K562 (cell line): Measurements from ENCODE around the gene TCAP. TPM values are rescaled to one million over a fixed set of nuclear protein-coding genes. Genes with fewer than 3 reads are reported as not detected.
A peak's percentile ranks its signal among the peaks of the same experiment; 100 is the strongest.

Source experiments
- ATAC-seq: fragments of 200-7000 bp; cut with Tn5 transposase; 3 replicates; pipeline ENCODE4 v1.9.1; 2020; ENCODE audit warnings: moderate library complexity
- BruUV-seq: library from RNA; stranded (reverse); fragments of 400-500 nt; replicated peaks from 2 replicates; lab custom pipeline; 2021; lab: Mats Ljungman, UMichigan
- CTCF ChIA-PET: fragments of 300-600 bp; formaldehyde crosslinking; extraction: SDS; loops from one replicate; lab custom pipeline; 2021; ENCODE audit warnings: low intra/inter-chr PET ratio; lab: Yijun Ruan, JAX
- POLR2A ChIA-PET: fragments of 300-600, 350-650 bp; sonication (Branson Sonifier 250); formaldehyde crosslinking; extraction: SDS; loops from one replicate; lab custom pipeline; 2021; ENCODE audit warnings: antibody characterized with exemption, inconsistent platforms; lab: Yijun Ruan, JAX
- DNase-seq, 4 experiments: peaks; one replicate each; pipeline versions ENCODE4 v3.0.0 to v3.0.0-alpha.2; 2011 to 2018; ENCODE audit warnings: low spot score in 3 of 4, mixed read lengths in 3 of 4; ENCODE audit errors: extremely low read depth in 1 of 4
- FAIRE-seq: peaks from 2 replicates; lab custom pipeline; 2011; peaks lifted over from hg19 to GRCh38; lab: Jason Lieb, UNC
- H2AFZ ChIP-seq: 2 replicates; pipeline ENCODE4 v1.6.0; 2011; ENCODE audit warnings: low read depth, low read length, control low read depth, inconsistent platforms
- H3K27ac ChIP-seq: fragments of 200-600 bp; 3 replicates; pipeline ENCODE4 v1.8.0; 2011; ENCODE audit warnings: low read depth, mild to moderate bottlenecking, control low read depth, inconsistent platforms, low read length, moderate library complexity, mixed read lengths; ENCODE audit errors: extremely low read depth
- H3K27me3 ChIP-seq, 2 experiments: fragments of 300-600 bp in 1 of 2; 2 replicates in 1 of 2; 3 replicates in 1 of 2; pipeline versions ENCODE4 v1.6.0 to v1.8.0; 2011; ENCODE audit warnings: inconsistent platforms in 2 of 2, low read length in 2 of 2, mild to moderate bottlenecking in 1 of 2, mixed read lengths in 1 of 2, moderate library complexity in 1 of 2; ENCODE audit not compliant: control insufficient read depth in 2 of 2, insufficient read depth in 2 of 2
- H3K36me3 ChIP-seq: fragments of 300-600 bp; 3 replicates; pipeline ENCODE4 v1.8.0; 2011; ENCODE audit warnings: mild to moderate bottlenecking, low read length, inconsistent platforms; ENCODE audit not compliant: control insufficient read depth, insufficient read depth
- H3K4me1 ChIP-seq, 2 experiments: fragments of 200-600 bp in 1 of 2; replicated peaks in 1 of 2; 2 replicates in 1 of 2; 3 replicates in 1 of 2; pipeline versions ENCODE4 v1.5.1 to v1.8.0; 2011; ENCODE audit warnings: inconsistent platforms in 2 of 2, low read length in 2 of 2, mild to moderate bottlenecking in 1 of 2, mixed read lengths in 1 of 2, moderate library complexity in 1 of 2; ENCODE audit not compliant: control insufficient read depth in 2 of 2, insufficient read depth in 2 of 2
- H3K4me2 ChIP-seq: 2 replicates; pipeline ENCODE4 v1.6.1; 2011; ENCODE audit warnings: low read length, control low read depth, inconsistent platforms, mixed read lengths; ENCODE audit not compliant: insufficient read depth
- H3K4me3 ChIP-seq: fragments of 200-600 bp; sonication (generic), shearing (Covaris generic); 2 replicates; pipeline ENCODE4 v1.5.1; 2016; ENCODE audit warnings: control low read depth, inconsistent platforms
- H3K79me2 ChIP-seq: fragments of 200-600 bp; 3 replicates; pipeline ENCODE4 v1.8.0; 2011; ENCODE audit warnings: low read length, inconsistent platforms; ENCODE audit not compliant: control insufficient read depth, insufficient read depth
- H3K9ac ChIP-seq, 2 experiments: 2 replicates each; pipeline versions ENCODE4 v1.6.0 to v1.6.1; 2011; ENCODE audit warnings: low read depth in 2 of 2, low read length in 2 of 2, control low read depth in 1 of 2, inconsistent platforms in 1 of 2, mild to moderate bottlenecking in 1 of 2, mixed read lengths in 1 of 2; ENCODE audit not compliant: insufficient read depth in 1 of 2
- H3K9me1 ChIP-seq: one replicate; pipeline ENCODE4 v1.6.0; 2011; ENCODE audit warnings: inconsistent platforms, mild to moderate bottlenecking, low read length, moderate library complexity; ENCODE audit not compliant: control insufficient read depth, insufficient read depth
- H3K9me3 ChIP-seq: replicated peaks from 2 replicates; pipeline ENCODE4 v1.5.1; 2011; ENCODE audit warnings: low read depth, low read length, inconsistent platforms; ENCODE audit not compliant: control insufficient read depth, insufficient read depth
- H4K20me1 ChIP-seq: replicated peaks from 2 replicates; pipeline ENCODE4 v1.6.1; 2011; ENCODE audit warnings: low read length, inconsistent platforms, mixed read lengths; ENCODE audit not compliant: control insufficient read depth, insufficient read depth
- ADNP ChIP-seq: fragments of 200-800 bp; sonication (Bioruptor generic); IDR thresholded peaks from 2 replicates; pipeline ENCODE4 v1.6.1; 2016; ENCODE audit warnings: missing genetic modification characterization, missing compliant biosample characterization
- BHLHE40 ChIP-seq: IDR thresholded peaks from 2 replicates; pipeline ENCODE4 v1.6.1; 2011; ENCODE audit warnings: low read length, improper control_type of control experiment
- CBX2 ChIP-seq: fragments of 200-600 bp; sonication (generic); IDR thresholded peaks from one replicate; pipeline ENCODE4 v1.6.1; 2012; ENCODE audit warnings: mild to moderate bottlenecking, low read length, inconsistent platforms; ENCODE audit not compliant: insufficient read depth, poor library complexity, severe bottlenecking
- CEBPB ChIP-seq: fragments of 450-650 bp; IDR thresholded peaks from 2 replicates; pipeline ENCODE4 v1.6.1; 2016; ENCODE audit warnings: missing genetic modification characterization, missing compliant biosample characterization
- ERF ChIP-seq: fragments of 450-650 bp; formaldehyde crosslinking; IDR thresholded peaks from 2 replicates; pipeline ENCODE4 v1.4.0; 2020; ENCODE audit warnings: mild to moderate bottlenecking, mixed read lengths
- GATAD2B ChIP-seq: fragments of 450-650 bp; IDR thresholded peaks from 2 replicates; pipeline ENCODE4 v1.6.1; 2017; ENCODE audit warnings: mild to moderate bottlenecking, borderline replicate concordance
- HDAC1 ChIP-seq, 2 experiments: fragments of 450-650 bp; IDR thresholded peaks; 2 replicates each; pipeline ENCODE4 v1.6.1; 2016 to 2017; ENCODE audit warnings: inconsistent platforms in 1 of 2, mild to moderate bottlenecking in 1 of 2, moderate library complexity in 1 of 2
- LCOR ChIP-seq: sonication (generic); formaldehyde crosslinking; IDR thresholded peaks from 2 replicates; pipeline ENCODE4 v1.8.0; 2022; ENCODE audit warnings: mild to moderate bottlenecking, missing genetic modification reagents
- NCOA1 ChIP-seq: fragments of 450-650 bp; IDR thresholded peaks from 2 replicates; pipeline ENCODE4 v1.6.1; 2016; ENCODE audit warnings: low read depth
- NEUROD1 ChIP-seq: fragments of 150-350 bp; IDR thresholded peaks from 2 replicates; pipeline ENCODE4 v1.6.1; 2014; ENCODE audit warnings: borderline replicate concordance, low read length, low read depth; ENCODE audit not compliant: partially characterized antibody
- PHTF2 ChIP-seq: fragments of 250-450 bp; sonication (Bioruptor Pico); IDR thresholded peaks from 2 replicates; pipeline ENCODE4 v1.5.0; 2021; ENCODE audit warnings: mild to moderate bottlenecking
- PRPF4 ChIP-seq: fragments of 200-400 bp; formaldehyde crosslinking; IDR thresholded peaks from one replicate; pipeline ENCODE4 v1.6.1; 2017; ENCODE audit warnings: low read length, low read depth, mild to moderate bottlenecking; ENCODE audit not compliant: insufficient read depth, poor library complexity, severe bottlenecking
- TCF7 ChIP-seq: sonication (generic); IDR thresholded peaks from 2 replicates; pipeline ENCODE4 v1.6.1; 2016; ENCODE audit warnings: antibody characterized with exemption, borderline replicate concordance
- WGBS: fragments of 100-300 bp; shearing (Covaris generic); methylation state at CpG from one replicate; pipeline ENCODE4 v1.1.6; 2016; ENCODE audit warnings: low coverage, mixed read lengths; ENCODE audit not compliant: insufficient coverage; ENCODE audit errors: missing lambda C conversion rate; 5-methylcytosine and 5-hydroxymethylcytosine counted together
- in situ Hi-C: fragments of 300-500 bp; cut with MboI; formaldehyde crosslinking; loops from 4 replicates; pipeline ENCODE4 v1.15.0; 2018; ENCODE audit warnings: inconsistent platforms, mixed read lengths
- intact Hi-C: fragments of 100-400 bp; cut with micrococcal nuclease; formaldehyde crosslinking; loops from 2 replicates; pipeline ENCODE4 v1.14.2; 2022
- polyA plus RNA-seq, 8 experiments: library from polyadenylated mRNA; depleted of rRNA in 4 of 8; stranded (reverse) in 5 of 8; unstranded in 3 of 8; fragments of >200 nt; fragmentation: Nextera tagmentation in 2 of 8; fragmentation: Illumina TruSeq in 1 of 8; extraction: Ambion mirVana in 2 of 8; extraction: Trizol in 1 of 8; gene quantifications; 2 replicates each; pipeline versions ENCODE4 v1.2.1 to v1.2.3, GENCODE V29; 2011 to 2014; ENCODE audit warnings: inconsistent platforms in 1 of 8, missing spikeins in 1 of 8
- total RNA-seq, 7 experiments: library from RNA; depleted of rRNA in 6 of 7; stranded (reverse); fragments of >200 nt in 6 of 7; fragmentation: Illumina TruSeq in 2 of 7; extraction: Trizol in 2 of 7; gene quantifications; 2 replicates each; pipeline versions ENCODE4 v1.2.1 to v1.2.3, GENCODE V29; 2011 to 2021; ENCODE audit warnings: low replicate concordance in 1 of 7
- TF ChIP-seq, protein P1 (sequence below): sonication (generic); formaldehyde crosslinking; IDR thresholded peaks from 2 replicates; pipeline ENCODE4 v1.8.0; 2022; ENCODE audit warnings: mild to moderate bottlenecking, missing genetic modification reagents
- TF ChIP-seq, protein P2 (sequence below): sonication (generic); formaldehyde crosslinking; IDR thresholded peaks from 2 replicates; pipeline ENCODE4 v1.8.0; 2022; ENCODE audit warnings: mild to moderate bottlenecking, missing genetic modification reagents
- TF ChIP-seq, protein P3 (sequence below): sonication (generic); formaldehyde crosslinking; IDR thresholded peaks from 2 replicates; pipeline ENCODE4 v1.8.0; 2022; ENCODE audit warnings: missing genetic modification reagents, mild to moderate bottlenecking, borderline replicate concordance
- TF ChIP-seq, protein P4 (sequence below): sonication (generic); formaldehyde crosslinking; IDR thresholded peaks from 2 replicates; pipeline ENCODE4 v1.8.0; 2022; ENCODE audit warnings: missing genetic modification reagents, mild to moderate bottlenecking, borderline replicate concordance

The TCAP gene
- total and polyA plus RNA-seq, 9 of the 15 experiments (the other 6 are each of a cell fraction or from before 2014, with no cell fraction given) = 0.33 to 1.4 (median 0.82) TPM; not detected in 2

DNA sequence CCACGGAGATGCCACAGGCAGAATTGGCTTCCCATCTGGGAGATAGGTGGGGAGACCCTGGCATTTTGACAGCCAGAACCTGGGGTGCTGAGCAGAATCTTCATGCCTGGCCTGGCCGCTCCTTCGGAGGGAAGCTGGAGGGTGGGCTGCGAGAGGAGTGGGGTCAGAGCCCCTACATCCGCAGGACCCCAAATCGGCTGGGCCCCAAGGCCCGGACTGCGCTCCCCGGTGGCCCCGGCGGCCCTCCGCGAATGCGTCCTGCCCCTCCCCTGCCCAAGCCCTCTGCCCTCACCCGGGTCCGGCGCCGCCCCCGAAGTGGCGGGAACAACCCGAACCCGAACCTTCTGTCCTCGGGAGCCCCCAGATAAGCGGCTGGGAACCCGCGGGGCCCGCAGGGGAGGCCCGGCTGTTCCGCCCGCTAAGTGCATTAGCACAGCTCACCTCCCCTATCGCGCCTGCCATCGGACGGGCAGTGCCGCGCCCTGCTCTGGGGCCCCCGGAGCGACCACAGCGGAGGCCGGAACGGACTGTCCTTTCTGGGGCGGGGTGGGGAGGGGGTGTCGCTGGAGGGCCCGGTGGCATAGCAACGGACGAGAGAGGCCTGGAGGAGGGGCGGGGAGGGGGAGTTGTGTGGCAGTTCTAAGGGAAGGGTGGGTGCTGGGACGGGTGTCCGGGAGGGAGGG lies 2.3 kb downstream of the TCAP start:
- POLR2A ChIA-PET = interaction anchor here (0.5 to 4.0 kb wide), 10 partner anchors 11 to 939 kb away, joined by 3 to 11 read pairs (median 4); no protein-coding TSS in a partner anchor
- BruUV-seq = TSS peak; percentile 80
- in situ Hi-C loops (no loop called here), intact Hi-C loops (no loop called here)
- no peaks in the 10 kb centered on the region for H3K9me1 ChIP-seq
- CTCF ChIA-PET = interaction anchor here (8.3 kb wide), 1 partner anchor 45 kb away, joined by 131 read pairs; no protein-coding TSS in a partner anchor
- H3K9ac ChIP-seq = peak overlapping the region; percentile 65 to 93
- no peaks in the 10 kb centered on the region; the same call in 1 of the 2 replicates for H4K20me1 ChIP-seq
- H3K4me3 ChIP-seq = peak overlapping the region; percentile 51
- peak overlapping the region; percentile 55 for H2AFZ ChIP-seq
- FAIRE-seq (no peak), DNase-seq (peak; percentile 92 to 93 (median 92)), ATAC-seq (peak; percentile 81)
- H3K36me3 ChIP-seq = peaks cover 11% of the 10 kb centered on the region; the same call in 1 of the 3 replicates
- no peaks in the 10 kb centered on the region for H3K9me3 ChIP-seq
- no peaks in the 10 kb centered on the region for H3K27me3 ChIP-seq
- peaks cover 33 to 94% of the 10 kb centered on the region in 2 experiments for H3K4me1 ChIP-seq
- H3K79me2 ChIP-seq = peaks cover 13% of the 10 kb centered on the region; the same call in 2 of the 3 replicates
- 0% methylated on average over 28 of the region's 49 CpGs for WGBS
- H3K27ac ChIP-seq = peak overlapping the region; percentile 74
- H3K4me2 ChIP-seq = peak overlapping the region; percentile 53
- TF ChIP-seq, protein P1, sequence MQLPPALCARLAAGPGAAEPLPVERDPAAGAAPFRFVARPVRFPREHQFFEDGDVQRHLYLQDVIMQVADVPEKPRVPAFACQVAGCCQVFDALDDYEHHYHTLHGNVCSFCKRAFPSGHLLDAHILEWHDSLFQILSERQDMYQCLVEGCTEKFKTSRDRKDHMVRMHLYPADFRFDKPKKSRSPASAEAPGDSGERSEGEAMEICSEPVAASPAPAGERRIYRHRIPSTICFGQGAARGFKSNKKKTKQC = 0 out of 2 replicates have a peak, but pooled peaks have one; percentile 37
- TF ChIP-seq HDAC1 (IDR thresholded peaks at IDR 0.05) (peak in 1 of 2 experiments; percentile 41; a peak in 2 of 4 replicates), PRPF4 (no peak), PHTF2 (CRISPR knock-in tag) (no peak), NCOA1 (peak; percentile 43; the same call in 1 of the 2 replicates), CBX2 (no peak), CEBPB (no peak), ERF (CRISPR knock-in tag) (peak; percentile 67; the same call in 1 of the 2 replicates), NEUROD1 (peak; percentile 79), LCOR (no peak), ADNP (tag) (no peak), TCF7 (no peak), GATAD2B (peak; percentile 85), BHLHE40 (no peak)
- TF ChIP-seq, protein P2, sequence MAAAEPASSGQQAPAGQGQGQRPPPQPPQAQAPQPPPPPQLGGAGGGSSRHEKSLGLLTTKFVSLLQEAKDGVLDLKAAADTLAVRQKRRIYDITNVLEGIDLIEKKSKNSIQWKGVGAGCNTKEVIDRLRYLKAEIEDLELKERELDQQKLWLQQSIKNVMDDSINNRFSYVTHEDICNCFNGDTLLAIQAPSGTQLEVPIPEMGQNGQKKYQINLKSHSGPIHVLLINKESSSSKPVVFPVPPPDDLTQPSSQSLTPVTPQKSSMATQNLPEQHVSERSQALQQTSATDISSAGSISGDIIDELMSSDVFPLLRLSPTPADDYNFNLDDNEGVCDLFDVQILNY = no peak
- TF ChIP-seq, protein P3, sequence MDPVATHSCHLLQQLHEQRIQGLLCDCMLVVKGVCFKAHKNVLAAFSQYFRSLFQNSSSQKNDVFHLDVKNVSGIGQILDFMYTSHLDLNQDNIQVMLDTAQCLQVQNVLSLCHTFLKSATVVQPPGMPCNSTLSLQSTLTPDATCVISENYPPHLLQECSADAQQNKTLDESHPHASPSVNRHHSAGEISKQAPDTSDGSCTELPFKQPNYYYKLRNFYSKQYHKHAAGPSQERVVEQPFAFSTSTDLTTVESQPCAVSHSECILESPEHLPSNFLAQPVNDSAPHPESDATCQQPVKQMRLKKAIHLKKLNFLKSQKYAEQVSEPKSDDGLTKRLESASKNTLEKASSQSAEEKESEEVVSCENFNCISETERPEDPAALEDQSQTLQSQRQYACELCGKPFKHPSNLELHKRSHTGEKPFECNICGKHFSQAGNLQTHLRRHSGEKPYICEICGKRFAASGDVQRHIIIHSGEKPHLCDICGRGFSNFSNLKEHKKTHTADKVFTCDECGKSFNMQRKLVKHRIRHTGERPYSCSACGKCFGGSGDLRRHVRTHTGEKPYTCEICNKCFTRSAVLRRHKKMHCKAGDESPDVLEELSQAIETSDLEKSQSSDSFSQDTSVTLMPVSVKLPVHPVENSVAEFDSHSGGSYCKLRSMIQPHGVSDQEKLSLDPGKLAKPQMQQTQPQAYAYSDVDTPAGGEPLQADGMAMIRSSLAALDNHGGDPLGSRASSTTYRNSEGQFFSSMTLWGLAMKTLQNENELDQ (CRISPR knock-in tag) = 0 out of 2 replicates have a peak, but pooled peaks have one; percentile 42
- TF ChIP-seq, protein P4, sequence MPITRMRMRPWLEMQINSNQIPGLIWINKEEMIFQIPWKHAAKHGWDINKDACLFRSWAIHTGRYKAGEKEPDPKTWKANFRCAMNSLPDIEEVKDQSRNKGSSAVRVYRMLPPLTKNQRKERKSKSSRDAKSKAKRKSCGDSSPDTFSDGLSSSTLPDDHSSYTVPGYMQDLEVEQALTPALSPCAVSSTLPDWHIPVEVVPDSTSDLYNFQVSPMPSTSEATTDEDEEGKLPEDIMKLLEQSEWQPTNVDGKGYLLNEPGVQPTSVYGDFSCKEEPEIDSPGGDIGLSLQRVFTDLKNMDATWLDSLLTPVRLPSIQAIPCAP = no peak
